ENCODE data around the gene CNTNAP2.

CNTNAP2 gene

GRCh38 chr7:147516391-147516790, 1399.8 kb downstream of the CNTNAP2 start:
- no peak for DNase-seq

GRCh38 chr7:147519062-147519461, 1402.5 kb downstream of the CNTNAP2 start:
- no peak for DNase-seq

GRCh38 chr7:147523056-147523455, 1406.5 kb downstream of the CNTNAP2 start:
- no peak for DNase-seq

- DNase-seq = no peak
These were observed 1408.2 kb downstream of the CNTNAP2 start for GRCh38 chr7:147524726-147525250.

GRCh38 chr7:147525325-147525724, 1408.7 kb downstream of the CNTNAP2 start:
- DNase-seq = no peak

GRCh38 chr7:147535701-147536111, 1419.1 kb downstream of the CNTNAP2 start:
- no peak for DNase-seq

- no peak for DNase-seq
These were observed 1423.1 kb downstream of the CNTNAP2 start for GRCh38 chr7:147539685-147540084.

- no peak for DNase-seq
These were observed 1424.1 kb downstream of the CNTNAP2 start for GRCh38 chr7:147540743-147541142.

GRCh38 chr7:147541261-147541660, 1424.7 kb downstream of the CNTNAP2 start:
- DNase-seq = no peak

- peak in 1 of 2 donors; percentile 19 for DNase-seq
These were observed 1430.8 kb downstream of the CNTNAP2 start for GRCh38 chr7:147547252-147547897.

GRCh38 chr7:147556317-147556716, 1439.7 kb downstream of the CNTNAP2 start:
- DNase-seq = no peak

- DNase-seq = no peak
These were observed 1447.1 kb downstream of the CNTNAP2 start for GRCh38 chr7:147563669-147564068.

GRCh38 chr7:147564786-147565476, 1448.3 kb downstream of the CNTNAP2 start:
- DNase-seq = no peak

GRCh38 chr7:147567043-147567442, 1450.4 kb downstream of the CNTNAP2 start:
- no peak for DNase-seq

- DNase-seq = no peak
These were observed 1452.7 kb downstream of the CNTNAP2 start for GRCh38 chr7:147569116-147569913.

GRCh38 chr7:147570390-147570789, 1453.8 kb downstream of the CNTNAP2 start:
- no peak for DNase-seq

- no peak for DNase-seq
These were observed 1455.0 kb downstream of the CNTNAP2 start for GRCh38 chr7:147571436-147572185.

GRCh38 chr7:147578196-147578595, 1461.6 kb downstream of the CNTNAP2 start:
- no peak for DNase-seq

- no peak for DNase-seq
These were observed 1462.5 kb downstream of the CNTNAP2 start for GRCh38 chr7:147579148-147579547.

GRCh38 chr7:147584771-147585193, 1468.2 kb downstream of the CNTNAP2 start:
- DNase-seq = no peak

- no peak for DNase-seq
These were observed 1469.5 kb downstream of the CNTNAP2 start for GRCh38 chr7:147586110-147586509.

- DNase-seq = no peak
These were observed 1469.9 kb downstream of the CNTNAP2 start for GRCh38 chr7:147586526-147586925.
